Mononuclear cell (primary cell): ENCODE results near the gene RPS2. TPM values are rescaled to one million over a fixed set of nuclear protein-coding genes. Genes with fewer than 3 reads are reported as not detected.
A peak's percentile ranks its signal among the peaks of the same experiment; 100 is the strongest.

ENCODE experiments used
- H3K27me3 ChIP-seq: 2 replicates; pipeline ENCODE4 v1.6.0; 2011; ENCODE audit warnings: low read length, control low read depth; ENCODE audit not compliant: insufficient read depth
- H3K4me1 ChIP-seq: 2 replicates; pipeline ENCODE4 v1.5.1; 2011; ENCODE audit warnings: mild to moderate bottlenecking, low read length, control low read depth; ENCODE audit not compliant: insufficient read depth
- H3K4me3 ChIP-seq: 2 replicates; pipeline ENCODE4 v1.5.1; 2011; ENCODE audit warnings: mild to moderate bottlenecking, low read length, moderate library complexity
- H3K9me3 ChIP-seq: 2 replicates; pipeline ENCODE4 v1.5.1; 2011; ENCODE audit warnings: low read depth, mild to moderate bottlenecking, control low read depth, low read length
- total RNA-seq: library from RNA; depleted of rRNA; stranded (reverse); fragments of >200 nt; gene quantifications from one replicate; pipeline ENCODE4 v1.2.3, GENCODE V29; 2012

Gene RPS2
- total RNA-seq, 1 donor: 2,256 TPM

- Histone ChIP-seq H3K4me1 (peaks cover 10% of the 10 kb centered on the region), H3K9me3 (no peaks in the 10 kb centered on the region), H3K4me3 (no peak overlapping the region), H3K27me3 (peaks cover 39% of the 10 kb centered on the region)
Measured at GRCh38 chr16:1979271-1980029, 14.8 kb upstream of the RPS2 start.

GRCh38 chr16:1978476-1979120 is 14.0 kb upstream of the RPS2 start:
- H3K9me3 ChIP-seq: no peaks in the 10 kb centered on the region
- no peak overlapping the region for H3K4me3 ChIP-seq
- H3K4me1 ChIP-seq: peaks cover 8% of the 10 kb centered on the region
- peaks cover 39% of the 10 kb centered on the region for H3K27me3 ChIP-seq

DNA sequence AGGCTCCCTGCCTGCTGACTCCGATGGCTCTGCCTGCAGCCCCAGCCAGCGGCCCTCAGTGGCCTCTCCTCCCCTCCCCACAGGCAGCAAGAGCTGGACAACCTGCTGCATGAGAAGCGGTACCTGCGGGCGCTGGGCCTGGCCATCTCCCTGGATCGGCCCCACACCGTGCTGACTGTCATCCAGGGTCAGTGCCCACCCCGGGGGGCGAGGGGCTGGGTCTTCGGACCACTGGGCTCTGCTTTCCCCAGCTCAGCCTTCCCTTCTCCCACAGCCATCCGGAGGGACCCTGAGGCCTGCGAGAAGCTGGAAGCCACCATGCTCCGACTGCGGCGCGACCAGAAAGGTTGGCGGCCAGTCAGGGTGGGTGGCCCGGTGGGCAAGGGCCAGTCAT is 13.2 kb upstream of the RPS2 start:
- peaks cover 36% of the 10 kb centered on the region for H3K27me3 ChIP-seq
- peaks cover 5% of the 10 kb centered on the region for H3K4me1 ChIP-seq
- no peak overlapping the region for H3K4me3 ChIP-seq
- H3K9me3 ChIP-seq: no peaks in the 10 kb centered on the region

DNA sequence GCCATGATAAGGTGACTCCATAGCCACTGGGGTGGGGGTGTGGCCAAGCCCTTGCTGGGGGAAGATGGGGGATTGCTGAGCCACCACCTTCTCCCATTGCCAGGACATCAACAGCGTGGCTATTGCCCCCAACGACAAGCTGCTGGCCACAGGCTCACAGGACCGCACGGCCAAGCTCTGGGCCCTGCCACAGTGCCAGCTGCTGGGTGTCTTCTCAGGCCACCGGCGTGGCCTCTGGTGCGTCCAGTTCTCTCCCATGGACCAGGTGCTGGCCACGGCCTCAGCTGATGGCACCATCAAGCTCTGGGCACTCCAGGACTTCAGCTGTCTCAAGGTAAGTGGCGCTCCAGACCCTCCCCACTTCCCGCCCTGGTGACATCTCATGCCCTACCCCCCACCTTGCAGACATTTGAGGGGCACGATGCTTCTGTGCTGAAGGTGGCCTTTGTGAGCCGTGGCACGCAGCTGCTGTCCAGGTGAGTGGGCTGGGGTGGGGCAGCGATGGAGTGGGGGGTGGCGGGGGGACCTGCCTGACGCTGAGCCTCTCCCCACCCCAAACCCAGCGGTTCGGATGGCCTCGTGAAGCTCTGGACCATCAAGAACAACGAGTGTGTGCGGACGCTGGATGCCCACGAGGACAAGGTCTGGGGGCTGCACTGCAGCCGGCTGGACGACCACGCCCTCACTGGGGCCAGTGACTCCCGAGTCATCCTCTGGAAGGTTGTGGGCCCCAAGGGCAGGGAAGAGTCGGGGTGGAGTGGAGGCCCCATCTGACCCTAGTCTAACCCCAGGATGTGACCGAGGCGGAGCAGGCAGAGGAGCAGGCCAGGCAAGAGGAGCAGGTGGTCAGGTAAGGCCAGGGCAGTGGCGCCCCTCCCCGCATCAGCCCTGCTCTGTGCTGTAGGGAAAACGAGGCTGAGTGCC is 12.6 kb upstream of the RPS2 start:
- Histone ChIP-seq H3K4me3 (no peak overlapping the region), H3K9me3 (no peaks in the 10 kb centered on the region), H3K27me3 (peaks cover 30% of the 10 kb centered on the region), H3K4me1 (peaks cover 11% of the 10 kb centered on the region)

- Histone ChIP-seq H3K4me1 (peaks cover 13% of the 10 kb centered on the region), H3K27me3 (peaks cover 19% of the 10 kb centered on the region), H3K9me3 (no peaks in the 10 kb centered on the region), H3K4me3 (no peak overlapping the region)
Measured at GRCh38 chr16:1976216-1976520, 11.5 kb upstream of the RPS2 start.

- Histone ChIP-seq H3K27me3 (peaks cover 14% of the 10 kb centered on the region), H3K4me1 (peaks cover 18% of the 10 kb centered on the region), H3K4me3 (no peak overlapping the region), H3K9me3 (no peaks in the 10 kb centered on the region)
Measured at GRCh38 chr16:1975432-1976215, 11.0 kb upstream of the RPS2 start.

- no peaks in the 10 kb centered on the region for H3K9me3 ChIP-seq
- H3K27me3 ChIP-seq: peaks cover 2% of the 10 kb centered on the region
- H3K4me1 ChIP-seq: peaks cover 19% of the 10 kb centered on the region
- H3K4me3 ChIP-seq: no peak overlapping the region
Measured at GRCh38 chr16:1974157-1975070, 9.8 kb upstream of the RPS2 start.

GRCh38 chr16:1973461-1974156 is 9.0 kb upstream of the RPS2 start:
- no peaks in the 10 kb centered on the region for H3K9me3 ChIP-seq
- H3K4me1 ChIP-seq: peaks cover 19% of the 10 kb centered on the region
- H3K4me3 ChIP-seq: no peak overlapping the region
- H3K27me3 ChIP-seq: no peaks in the 10 kb centered on the region

GRCh38 chr16:1972490-1972877 is 7.9 kb upstream of the RPS2 start:
- no peaks in the 10 kb centered on the region for H3K27me3 ChIP-seq
- H3K9me3 ChIP-seq: no peaks in the 10 kb centered on the region
- H3K4me3 ChIP-seq: peak overlapping the region; percentile 80
- H3K4me1 ChIP-seq: peaks cover 19% of the 10 kb centered on the region

- H3K4me3 ChIP-seq: peak within 1 kb of the TSS; percentile 80
- no peaks in the 10 kb centered on the region for H3K27me3 ChIP-seq
- peaks cover 19% of the 10 kb centered on the region for H3K4me1 ChIP-seq
- H3K9me3 ChIP-seq: no peaks in the 10 kb centered on the region
Measured at GRCh38 chr16:1971796-1972489, 7.3 kb upstream of the RPS2 start, which contains the start of gene TBL3. TSS of gene TBL3 (plus strand) at chr16:1972053. CDS start at chr16:1972165, 112 bp downstream.

DNA sequence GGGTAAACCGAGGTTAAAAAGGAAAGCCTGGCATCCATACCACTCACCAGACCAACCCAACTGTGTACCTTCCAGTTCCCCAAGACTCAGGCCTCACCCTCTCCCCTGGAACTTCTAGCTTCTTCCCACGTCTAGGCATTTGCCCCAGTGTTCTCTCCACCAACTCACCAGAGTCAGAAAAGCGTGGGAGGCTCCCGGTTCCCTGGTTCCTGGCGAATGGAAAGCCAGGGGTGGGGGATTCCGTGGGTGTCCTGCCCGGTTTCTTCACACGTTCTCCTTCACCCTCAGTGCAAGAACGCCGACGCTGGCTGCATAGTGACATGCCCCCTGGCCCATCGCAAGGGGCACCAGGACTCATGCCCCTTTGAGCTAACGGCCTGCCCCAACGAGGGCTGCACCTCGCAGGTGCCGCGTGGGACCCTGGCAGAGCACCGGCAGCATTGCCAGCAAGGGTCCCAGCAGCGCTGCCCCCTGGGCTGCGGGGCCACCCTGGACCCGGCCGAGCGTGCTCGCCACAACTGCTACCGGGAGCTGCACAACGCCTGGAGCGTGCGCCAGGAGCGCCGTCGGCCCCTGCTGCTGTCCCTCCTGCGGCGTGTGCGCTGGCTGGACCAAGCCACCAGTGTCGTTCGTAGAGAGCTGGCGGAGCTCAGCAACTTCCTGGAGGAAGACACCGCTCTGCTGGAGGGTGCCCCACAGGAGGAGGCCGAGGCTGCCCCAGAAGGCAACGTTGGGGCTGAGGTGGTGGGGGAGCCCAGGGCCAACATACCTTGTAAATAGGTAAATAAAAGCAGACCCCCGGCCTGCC is 3.7 kb upstream of the RPS2 start:
- Histone ChIP-seq H3K9me3 (no peaks in the 10 kb centered on the region), H3K4me3 (no peak overlapping the region), H3K27me3 (no peaks in the 10 kb centered on the region), H3K4me1 (peaks cover 38% of the 10 kb centered on the region)

DNA sequence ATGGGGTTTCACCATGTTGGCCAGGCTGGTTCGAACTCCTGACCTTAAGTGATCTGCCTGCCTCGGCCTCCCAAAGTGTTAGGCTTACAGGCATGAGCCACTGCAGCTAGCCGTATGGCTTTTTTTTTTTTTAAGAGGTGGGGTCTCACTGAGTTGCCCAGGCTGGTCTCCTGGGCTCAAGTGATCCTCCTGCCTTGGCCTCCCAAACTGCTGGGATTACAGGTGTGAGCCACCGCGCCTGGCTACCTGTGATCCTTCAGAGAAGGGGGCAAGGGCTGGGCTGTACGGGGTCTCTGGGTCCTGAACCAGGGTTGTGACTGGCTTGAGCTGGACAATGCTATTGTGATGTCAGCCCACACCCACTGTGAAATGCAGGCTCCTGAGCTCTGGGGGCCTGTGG is 1.8 kb upstream of the RPS2 start, which contains the start of gene RNF151:
TSS of gene RNF151 (plus strand) at position 397 of the 400 bp plus-strand sequence. CDS start 26 bp downstream, outside the sequence.
- Histone ChIP-seq H3K9me3 (no peaks in the 10 kb centered on the region), H3K4me1 (peaks cover 38% of the 10 kb centered on the region), H3K4me3 (no peak within 1 kb of the TSS), H3K27me3 (no peaks in the 10 kb centered on the region)
